GM12801 (cell line): ENCODE results near the gene R3HDM2.

Experiments
- TF ChIP-seq, protein P1 (sequence below): IDR thresholded peaks from one replicate; pipeline ENCODE4 v1.5.1; 2011; ENCODE audit warnings: control low read depth; ENCODE audit not compliant: insufficient read length; ENCODE audit errors: extremely low read depth

R3HDM2 gene

DNA sequence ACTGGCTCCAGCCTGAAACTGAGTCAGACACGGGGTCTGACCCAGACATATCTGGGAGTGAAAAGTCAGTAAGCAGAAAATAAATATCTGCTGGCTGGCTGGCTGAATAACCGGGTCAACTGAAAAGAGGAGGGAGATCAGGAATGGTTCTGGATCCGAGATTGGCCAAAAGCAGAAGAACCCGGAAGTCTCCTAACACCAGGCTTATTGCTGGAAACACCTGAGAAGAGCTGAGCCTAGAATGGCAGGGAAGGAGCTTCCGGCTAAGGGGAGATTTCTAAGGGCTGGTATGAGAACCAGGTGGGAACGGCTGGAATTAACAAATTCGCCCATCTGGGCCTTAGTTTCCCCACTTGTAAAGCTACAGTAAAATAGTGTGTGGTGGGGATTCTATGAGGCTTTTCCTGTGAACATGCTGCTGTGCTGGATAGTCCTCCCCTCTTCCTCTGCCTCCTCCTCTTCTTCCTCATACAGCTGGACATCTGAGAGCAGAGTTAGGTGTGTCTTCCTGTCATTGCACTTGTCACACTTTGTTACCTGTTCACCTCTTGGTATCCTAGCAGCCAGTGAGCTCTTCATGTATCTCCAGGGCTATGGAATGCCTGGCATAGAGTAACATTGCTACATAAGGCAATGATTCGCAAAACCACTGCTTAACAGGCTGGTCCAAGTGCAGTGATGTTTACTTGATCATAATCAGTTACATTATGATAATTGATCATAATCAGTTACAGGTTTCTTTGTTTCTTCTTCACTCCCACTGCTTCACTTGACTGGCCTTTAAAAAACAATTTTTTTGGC is 203.3 kb downstream of the R3HDM2 start:
- TF ChIP-seq, protein P1, sequence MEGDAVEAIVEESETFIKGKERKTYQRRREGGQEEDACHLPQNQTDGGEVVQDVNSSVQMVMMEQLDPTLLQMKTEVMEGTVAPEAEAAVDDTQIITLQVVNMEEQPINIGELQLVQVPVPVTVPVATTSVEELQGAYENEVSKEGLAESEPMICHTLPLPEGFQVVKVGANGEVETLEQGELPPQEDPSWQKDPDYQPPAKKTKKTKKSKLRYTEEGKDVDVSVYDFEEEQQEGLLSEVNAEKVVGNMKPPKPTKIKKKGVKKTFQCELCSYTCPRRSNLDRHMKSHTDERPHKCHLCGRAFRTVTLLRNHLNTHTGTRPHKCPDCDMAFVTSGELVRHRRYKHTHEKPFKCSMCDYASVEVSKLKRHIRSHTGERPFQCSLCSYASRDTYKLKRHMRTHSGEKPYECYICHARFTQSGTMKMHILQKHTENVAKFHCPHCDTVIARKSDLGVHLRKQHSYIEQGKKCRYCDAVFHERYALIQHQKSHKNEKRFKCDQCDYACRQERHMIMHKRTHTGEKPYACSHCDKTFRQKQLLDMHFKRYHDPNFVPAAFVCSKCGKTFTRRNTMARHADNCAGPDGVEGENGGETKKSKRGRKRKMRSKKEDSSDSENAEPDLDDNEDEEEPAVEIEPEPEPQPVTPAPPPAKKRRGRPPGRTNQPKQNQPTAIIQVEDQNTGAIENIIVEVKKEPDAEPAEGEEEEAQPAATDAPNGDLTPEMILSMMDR: no peak

DNA sequence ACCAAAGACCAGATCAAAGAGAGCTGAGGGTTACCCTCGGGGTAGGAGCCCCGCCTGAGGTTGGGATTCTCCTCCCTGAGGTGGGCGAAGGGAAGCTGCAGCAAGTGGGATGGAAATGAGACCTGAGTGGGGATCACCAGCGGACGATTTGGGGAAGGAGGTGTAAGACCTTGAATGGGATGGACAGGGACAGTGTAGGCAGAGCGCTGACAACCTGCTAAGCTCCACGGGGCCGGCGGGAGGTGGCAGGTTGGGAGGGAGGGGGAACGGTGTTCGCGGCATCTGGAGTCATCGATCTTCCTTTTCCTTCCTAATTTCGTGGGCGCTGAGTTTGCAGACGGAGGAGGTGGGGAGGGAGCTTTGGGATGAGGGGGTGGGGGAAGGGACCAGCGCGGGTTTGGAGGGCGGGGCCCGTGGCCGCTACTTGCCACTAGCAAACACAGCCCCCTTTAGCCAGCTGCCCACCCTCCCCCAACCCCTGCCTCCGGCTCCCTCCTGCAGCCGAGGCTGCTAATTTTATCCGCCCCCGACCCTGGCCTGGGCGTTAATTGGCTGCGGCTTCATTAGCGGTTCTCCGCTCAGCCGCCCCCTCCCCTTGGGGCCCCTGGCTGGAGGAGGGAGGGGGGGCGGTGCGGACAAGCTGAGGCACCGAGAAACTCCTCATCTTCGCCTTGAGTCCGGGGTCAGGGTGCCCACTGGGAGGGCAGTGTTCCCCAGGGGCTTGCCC is 204.1 kb downstream of the R3HDM2 start:
- TF ChIP-seq, protein P1: no peak

DNA sequence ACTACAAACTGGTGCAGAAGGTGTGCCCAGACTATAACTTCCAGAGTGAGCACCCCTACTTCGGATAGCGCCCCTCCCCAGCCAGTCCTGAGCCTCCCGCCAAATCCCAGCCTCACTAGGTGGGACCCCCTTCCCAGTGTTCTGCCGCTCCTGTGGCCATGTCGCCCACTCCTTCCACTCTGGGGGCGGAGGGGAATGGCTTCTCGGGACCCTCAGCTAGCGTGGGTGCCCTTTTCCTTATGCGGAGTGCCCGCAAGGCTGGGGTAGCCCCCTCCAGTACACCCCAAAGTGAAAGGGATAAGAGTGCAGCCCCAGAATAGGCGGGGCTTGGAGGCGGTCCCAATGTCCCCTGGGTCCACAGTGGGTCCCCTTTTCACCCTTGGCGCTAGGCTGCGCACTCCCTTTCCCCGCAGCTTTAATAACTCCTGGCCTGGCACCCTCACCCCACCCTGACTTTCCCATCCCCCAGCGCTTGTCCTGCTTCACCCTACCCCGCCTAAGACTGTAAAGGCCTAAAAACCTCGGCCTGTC is 205.1 kb downstream of the R3HDM2 start:
- TF ChIP-seq, protein P1: no peak

DNA sequence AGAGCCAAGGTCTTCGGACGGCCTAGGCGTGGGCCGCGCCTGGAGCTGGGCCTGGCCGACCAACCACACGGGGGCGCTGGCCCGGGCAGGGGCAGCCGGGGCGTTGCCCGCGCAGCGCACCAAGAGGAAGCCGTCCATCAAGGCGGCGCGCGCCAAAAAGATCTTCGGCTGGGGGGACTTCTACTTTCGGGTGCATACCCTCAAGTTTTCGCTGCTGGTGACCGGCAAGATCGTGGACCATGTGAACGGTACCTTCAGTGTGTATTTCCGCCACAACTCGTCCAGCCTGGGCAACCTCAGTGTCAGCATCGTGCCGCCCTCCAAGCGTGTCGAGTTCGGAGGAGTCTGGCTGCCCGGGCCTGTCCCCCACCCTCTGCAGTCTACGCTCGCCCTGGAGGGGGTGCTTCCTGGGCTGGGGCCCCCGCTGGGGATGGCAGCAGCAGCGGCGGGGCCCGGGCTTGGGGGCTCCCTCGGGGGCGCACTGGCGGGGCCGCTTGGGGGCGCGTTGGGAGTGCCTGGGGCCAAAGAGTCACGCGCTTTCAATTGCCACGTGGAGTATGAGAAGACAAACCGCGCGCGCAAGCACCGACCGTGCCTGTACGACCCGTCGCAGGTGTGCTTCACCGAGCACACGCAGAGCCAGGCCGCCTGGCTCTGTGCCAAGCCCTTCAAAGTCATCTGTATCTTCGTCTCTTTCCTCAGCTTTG is 205.7 kb downstream of the R3HDM2 start:
- TF ChIP-seq, protein P1: no peak

DNA sequence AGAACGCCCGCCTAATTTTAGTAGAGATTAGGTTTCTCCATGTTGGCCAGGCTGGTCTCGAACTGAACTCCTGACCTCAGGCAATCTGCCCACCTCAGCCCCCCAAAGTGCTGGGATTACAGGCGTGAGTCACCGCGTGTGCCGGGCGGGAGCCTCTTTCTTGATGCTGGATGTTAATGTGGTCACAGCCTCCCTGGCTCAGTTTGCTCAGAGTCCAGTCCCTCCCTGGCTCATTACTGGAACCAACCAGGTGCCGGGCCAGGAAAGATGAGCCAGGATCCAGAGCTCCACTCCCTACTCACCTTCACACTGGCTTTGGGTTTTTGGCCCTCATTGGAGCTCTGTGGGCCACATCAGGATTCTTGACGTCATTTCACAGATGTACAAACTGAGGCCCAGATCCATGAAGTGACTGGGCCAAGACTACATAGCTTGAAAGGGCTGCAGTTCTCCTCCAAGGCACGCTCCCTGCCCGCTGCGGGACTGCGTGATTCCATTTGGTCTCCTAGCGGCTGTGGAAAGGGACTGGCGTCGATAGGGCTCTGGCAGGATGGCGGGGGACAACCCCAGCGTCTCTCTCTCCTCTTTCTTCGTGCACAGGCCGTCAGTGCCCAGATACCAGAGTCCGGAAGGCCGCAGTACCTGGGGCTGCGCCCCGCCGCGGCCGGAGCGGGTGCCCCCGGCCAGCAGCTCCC is 206.4 kb downstream of the R3HDM2 start:
- TF ChIP-seq, protein P1: no peak

DNA sequence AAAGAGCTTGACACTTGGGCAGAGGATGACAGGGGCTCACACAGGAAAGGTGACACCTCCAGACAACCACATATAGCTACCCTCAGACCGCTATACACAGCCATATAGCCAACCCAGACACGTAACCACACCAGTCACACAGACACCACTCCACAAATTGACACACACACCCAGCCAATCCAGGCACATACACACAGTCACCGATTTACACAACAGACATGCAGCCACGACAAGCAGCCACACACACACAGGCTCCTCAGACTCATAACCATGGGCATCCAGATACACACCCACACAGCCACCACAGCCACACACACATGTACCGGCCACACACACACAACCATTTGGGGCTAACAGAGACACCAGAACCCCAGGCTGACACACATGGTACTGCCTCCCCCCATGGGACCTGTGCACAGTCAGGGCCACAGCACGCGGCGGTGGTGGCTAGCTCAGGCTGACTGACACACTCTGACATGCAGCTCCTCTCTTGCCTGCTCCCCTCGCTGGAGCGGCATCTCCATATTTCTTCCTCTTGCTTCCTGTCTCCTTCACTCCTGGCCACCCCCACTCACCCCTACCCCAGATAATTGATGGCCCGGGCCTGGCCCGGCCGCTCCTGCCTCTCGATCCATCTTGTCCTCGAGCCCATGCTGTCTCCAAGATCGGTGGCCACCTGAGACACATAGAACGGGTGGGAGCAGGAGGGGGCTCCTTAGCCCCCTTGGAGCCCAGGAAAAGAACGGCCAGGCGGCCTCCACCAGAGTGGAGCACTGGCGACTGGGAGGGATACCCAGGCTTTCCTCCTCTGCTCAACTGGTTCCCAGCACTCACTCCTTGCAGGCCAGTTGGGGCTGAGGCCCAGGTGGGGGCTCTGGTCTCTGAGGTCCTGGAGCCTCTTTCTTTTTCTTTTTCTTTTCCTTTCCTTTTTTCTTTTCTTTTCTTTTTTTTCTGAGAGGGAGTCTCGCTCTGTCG is 207.4 kb downstream of the R3HDM2 start:
- TF ChIP-seq, protein P1: no peak
